Tibial nerve (tissue), 4 donors: ENCODE measurements around the gene LTBP2. TPM values are rescaled to one million over a fixed set of nuclear protein-coding genes. Genes with fewer than 3 reads are reported as not detected.

Source experiments
- DNase-seq, 2 donors: peaks; one replicate each; pipeline ENCODE4 v3.0.0-alpha.2; 2019; ENCODE audit warnings: low spot score in 2 of 2
- H3K27ac ChIP-seq, 4 donors: fragments of 200-600 bp; sonication (generic) in 3 of 4; one replicate each; pipeline ENCODE4 v1.5.1; 2017 to 2019; ENCODE audit warnings: mild to moderate bottlenecking in 1 of 4
- H3K27me3 ChIP-seq, 2 donors: fragments of 200-600 bp; sonication (generic) in 1 of 2; one replicate each; pipeline versions ENCODE4 v1.5.1 to v1.6.0; 2017 to 2019
- H3K36me3 ChIP-seq, 3 donors: fragments of 200-600 bp; sonication (generic); one replicate each; pipeline ENCODE4 v1.5.1; 2018 to 2019
- H3K4me1 ChIP-seq, 4 donors: fragments of 200-600 bp; sonication (generic) in 3 of 4; one replicate each; pipeline ENCODE4 v1.5.1; 2017 to 2019
- H3K4me3 ChIP-seq, 4 donors: fragments of 200-600 bp; sonication (generic) in 3 of 4; one replicate each; pipeline ENCODE4 v1.5.1; 2017 to 2019; ENCODE audit warnings: mild to moderate bottlenecking in 1 of 4, moderate library complexity in 1 of 4
- H3K9me3 ChIP-seq, 4 donors: fragments of 200-600 bp; sonication (generic) in 3 of 4; one replicate each; pipeline ENCODE4 v1.5.1; 2017 to 2019
- EP300 ChIP-seq, 2 donors: sonication (generic); formaldehyde crosslinking; IDR thresholded peaks; one replicate each; pipeline ENCODE4 v1.6.1; 2017; ENCODE audit warnings: antibody characterized with exemption in 2 of 2, mild to moderate bottlenecking in 1 of 2
- POLR2A ChIP-seq, 2 donors: fragments of 450-650 bp; IDR thresholded peaks; one replicate each; pipeline ENCODE4 v1.6.1; 2017; ENCODE audit warnings: antibody characterized with exemption in 2 of 2, mild to moderate bottlenecking in 2 of 2, moderate library complexity in 2 of 2
- WGBS, 2 donors: methylation state at CpG; one replicate each; pipeline ENCODE4 v1.1.5; 2018; 5-methylcytosine and 5-hydroxymethylcytosine counted together
- total RNA-seq, 4 donors: library from RNA; depleted of rRNA; stranded (reverse); fragments of >200 nt; gene quantifications; one replicate each; pipeline ENCODE4 v1.1.0, GENCODE V29; 2016
- TF ChIP-seq, protein P1 (sequence below), 5 experiments: fragments of 200-600 bp in 3 of 5; fragments of 450-650 bp in 2 of 5; sonication (generic) in 3 of 5; IDR thresholded peaks; one replicate each; pipeline ENCODE4 v1.5.1; 2016 to 2019; ENCODE audit warnings: antibody characterized with exemption in 5 of 5, mild to moderate bottlenecking in 3 of 5, moderate library complexity in 2 of 5

The LTBP2 gene
- total RNA-seq, 4 donors from 2014 or later = 67.1 to 276 (median 134) TPM

- Histone ChIP-seq H3K27ac (no peak overlapping the region), H3K27me3 (no peaks in the 10 kb centered on the region), H3K9me3 (no peaks in the 10 kb centered on the region), H3K4me3 (no peak overlapping the region), H3K36me3 (peaks cover 0 to 67% (median 0%) of the 10 kb centered on the region in 3 donors), H3K4me1 (peaks cover 0 to 34% (median under 1%) of the 10 kb centered on the region in 4 donors)
- WGBS, 2 donors = 85 to 88% methylated on average over 20 of the region's 20 CpGs
- no peak for DNase-seq
- no peak for TF ChIP-seq POLR2A (IDR thresholded peaks at IDR 0.05)
- TF ChIP-seq, protein P1, sequence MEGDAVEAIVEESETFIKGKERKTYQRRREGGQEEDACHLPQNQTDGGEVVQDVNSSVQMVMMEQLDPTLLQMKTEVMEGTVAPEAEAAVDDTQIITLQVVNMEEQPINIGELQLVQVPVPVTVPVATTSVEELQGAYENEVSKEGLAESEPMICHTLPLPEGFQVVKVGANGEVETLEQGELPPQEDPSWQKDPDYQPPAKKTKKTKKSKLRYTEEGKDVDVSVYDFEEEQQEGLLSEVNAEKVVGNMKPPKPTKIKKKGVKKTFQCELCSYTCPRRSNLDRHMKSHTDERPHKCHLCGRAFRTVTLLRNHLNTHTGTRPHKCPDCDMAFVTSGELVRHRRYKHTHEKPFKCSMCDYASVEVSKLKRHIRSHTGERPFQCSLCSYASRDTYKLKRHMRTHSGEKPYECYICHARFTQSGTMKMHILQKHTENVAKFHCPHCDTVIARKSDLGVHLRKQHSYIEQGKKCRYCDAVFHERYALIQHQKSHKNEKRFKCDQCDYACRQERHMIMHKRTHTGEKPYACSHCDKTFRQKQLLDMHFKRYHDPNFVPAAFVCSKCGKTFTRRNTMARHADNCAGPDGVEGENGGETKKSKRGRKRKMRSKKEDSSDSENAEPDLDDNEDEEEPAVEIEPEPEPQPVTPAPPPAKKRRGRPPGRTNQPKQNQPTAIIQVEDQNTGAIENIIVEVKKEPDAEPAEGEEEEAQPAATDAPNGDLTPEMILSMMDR (IDR thresholded peaks at IDR 0.05) = no peak
- TF ChIP-seq EP300 (IDR thresholded peaks at IDR 0.05) = no peak
Observed at GRCh38 chr14:74504874-74505720, 106.9 kb downstream of the LTBP2 start.

DNA sequence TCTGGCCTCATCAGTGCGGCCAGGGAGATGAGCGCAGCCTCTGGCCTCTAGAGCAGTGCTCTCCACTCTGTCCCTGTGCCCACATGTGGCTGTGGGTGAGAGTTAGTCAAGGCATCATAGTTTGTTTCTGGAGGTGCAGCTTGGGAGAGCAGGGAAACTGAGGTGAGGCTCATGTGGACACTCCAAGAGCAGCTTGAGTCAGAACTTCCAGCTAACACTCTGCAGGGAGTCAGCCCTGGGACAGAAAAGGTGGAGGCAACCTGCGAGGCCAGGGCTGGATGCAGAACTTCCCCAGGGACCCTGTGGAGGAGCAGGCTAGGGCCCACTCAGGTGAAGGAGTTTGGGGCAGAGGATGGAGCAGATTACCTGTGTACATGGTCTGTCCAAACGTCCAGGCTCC, 107.6 kb downstream of the LTBP2 start:
- no peak for DNase-seq
- no peak for TF ChIP-seq EP300 (IDR thresholded peaks at IDR 0.05)
- no peak for TF ChIP-seq POLR2A (IDR thresholded peaks at IDR 0.05)
- TF ChIP-seq, protein P1 (IDR thresholded peaks at IDR 0.05) = no peak
- H3K36me3 ChIP-seq = peaks cover 0 to 68% (median 0%) of the 10 kb centered on the region in 3 donors
- H3K9me3 ChIP-seq = no peaks in the 10 kb centered on the region
- H3K4me1 ChIP-seq = peaks cover 0 to 27% (median 0%) of the 10 kb centered on the region in 4 donors
- H3K4me3 ChIP-seq = no peak overlapping the region
- H3K27me3 ChIP-seq = no peaks in the 10 kb centered on the region
- no peak overlapping the region for H3K27ac ChIP-seq
- 73 to 92% methylated on average over 4 of the region's 4 CpGs for WGBS, 2 donors

- no peaks in the 10 kb centered on the region for H3K9me3 ChIP-seq
- TF ChIP-seq, protein P1 (IDR thresholded peaks at IDR 0.05) = no peak
- no peak for TF ChIP-seq EP300 (IDR thresholded peaks at IDR 0.05)
- no peak for TF ChIP-seq POLR2A (IDR thresholded peaks at IDR 0.05)
- H3K4me3 ChIP-seq = no peak overlapping the region
- no peak for DNase-seq
- peak overlapping the region in 1 of 4 donors; percentile 22 for H3K27ac ChIP-seq
- 91 to 92% methylated on average over 12 of the region's 12 CpGs for WGBS, 2 donors
- H3K4me1 ChIP-seq = peaks cover 0 to 24% (median 0%) of the 10 kb centered on the region in 4 donors
- H3K36me3 ChIP-seq = peaks cover 0 to 64% (median 0%) of the 10 kb centered on the region in 3 donors
- H3K27me3 ChIP-seq = no peaks in the 10 kb centered on the region
Observed at GRCh38 chr14:74503938-74504335, 108.1 kb downstream of the LTBP2 start.

DNA sequence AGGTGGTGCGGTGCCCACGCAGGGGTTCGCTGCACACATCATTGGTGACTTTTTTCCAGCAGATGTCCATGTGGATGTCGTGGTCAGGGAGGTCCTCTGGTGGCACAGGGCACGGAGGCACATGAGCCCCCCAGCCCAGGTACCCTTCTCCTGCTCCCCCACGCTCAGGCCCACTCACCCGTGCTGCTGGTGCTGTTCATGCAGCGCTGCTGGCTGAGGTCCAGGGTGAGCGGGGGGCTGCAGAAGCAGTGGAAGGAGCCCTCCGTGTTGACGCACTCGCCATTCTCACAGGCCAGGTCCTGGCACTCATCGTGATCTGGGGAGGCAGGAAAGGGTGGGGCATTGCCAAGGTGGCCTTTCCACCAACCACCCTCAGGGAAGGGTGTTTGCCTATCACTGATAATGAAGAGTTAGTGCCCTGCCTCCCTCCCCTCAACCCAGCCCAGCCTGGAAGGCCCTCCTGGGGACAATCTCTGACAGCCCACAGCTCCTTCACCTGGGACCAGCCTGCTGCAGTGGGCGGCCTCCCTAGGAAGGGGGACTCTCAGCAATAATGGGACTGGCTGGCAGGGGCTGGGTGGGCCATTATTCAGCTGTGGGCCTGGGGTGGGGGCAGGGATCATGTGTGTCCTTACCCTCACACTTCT, 108.6 kb downstream of the LTBP2 start:
- Histone ChIP-seq H3K27me3 (no peaks in the 10 kb centered on the region), H3K27ac (peak overlapping the region in 1 of 4 donors; percentile 22), H3K4me1 (peaks cover 0 to 24% (median 0%) of the 10 kb centered on the region in 4 donors), H3K9me3 (no peaks in the 10 kb centered on the region), H3K36me3 (peaks cover 0 to 64% (median 0%) of the 10 kb centered on the region in 3 donors), H3K4me3 (no peak overlapping the region)
- no peak for DNase-seq
- TF ChIP-seq, protein P1 (IDR thresholded peaks at IDR 0.05) = no peak
- TF ChIP-seq POLR2A (IDR thresholded peaks at IDR 0.05) = no peak
- WGBS, 2 donors = 78% methylated on average over 14 of the region's 14 CpGs
